Hindlimb muscle (tissue), 1 donor: ENCODE results near the gene SHC2. TPM values are rescaled to one million over a fixed set of nuclear protein-coding genes. Genes with fewer than 3 reads are reported as not detected.
"Not testable (repeated sequence)": the region's sequence is repeated elsewhere in the genome, so short reads cannot be mapped to it uniquely, and the experiment has no call there.

ENCODE experiments used
- DNase-seq: peaks from one replicate; pipeline ENCODE4 v3.0.0-alpha.2; 2013
- polyA plus RNA-seq: library from polyadenylated mRNA; unstranded; fragments of 120-200 nt; gene quantifications from one replicate; pipeline ENCODE4 v1.2.1, GENCODE V29; 2013; ENCODE audit not compliant: insufficient read length

SHC2 gene
- polyA plus RNA-seq, 1 donor, result 39.7 TPM

DNA sequence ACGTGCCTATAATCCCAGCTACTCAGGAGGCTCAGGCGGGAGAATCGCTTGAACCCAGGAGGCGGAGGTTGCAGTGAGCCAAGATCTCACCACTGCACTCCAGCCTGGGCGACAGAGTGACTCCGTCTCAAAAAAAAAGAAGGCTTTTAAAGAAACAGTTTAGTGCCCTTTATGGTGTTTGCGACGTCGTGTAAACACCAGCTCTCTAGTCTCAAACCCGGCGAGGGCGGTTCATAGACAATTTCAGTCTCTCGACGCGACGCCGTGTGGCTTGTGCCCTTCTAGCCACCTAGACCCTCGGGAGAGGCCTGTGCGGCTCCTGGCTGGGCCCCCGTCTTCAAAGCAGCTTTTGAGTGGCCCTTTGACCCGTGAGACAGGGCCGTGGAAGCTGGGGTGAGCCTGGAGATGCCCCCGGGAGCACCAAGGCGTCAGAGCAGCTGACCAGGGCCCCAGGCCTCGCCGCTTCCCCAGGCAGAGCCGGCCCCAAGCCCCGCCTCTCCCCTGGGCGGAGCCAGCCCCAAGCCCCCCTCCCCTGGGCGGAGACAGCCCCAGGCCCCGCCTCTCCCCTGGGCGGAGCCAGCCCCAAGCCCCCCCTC, 30.4 kb upstream of the SHC2 start:
- DNase-seq, result no peak

DNA sequence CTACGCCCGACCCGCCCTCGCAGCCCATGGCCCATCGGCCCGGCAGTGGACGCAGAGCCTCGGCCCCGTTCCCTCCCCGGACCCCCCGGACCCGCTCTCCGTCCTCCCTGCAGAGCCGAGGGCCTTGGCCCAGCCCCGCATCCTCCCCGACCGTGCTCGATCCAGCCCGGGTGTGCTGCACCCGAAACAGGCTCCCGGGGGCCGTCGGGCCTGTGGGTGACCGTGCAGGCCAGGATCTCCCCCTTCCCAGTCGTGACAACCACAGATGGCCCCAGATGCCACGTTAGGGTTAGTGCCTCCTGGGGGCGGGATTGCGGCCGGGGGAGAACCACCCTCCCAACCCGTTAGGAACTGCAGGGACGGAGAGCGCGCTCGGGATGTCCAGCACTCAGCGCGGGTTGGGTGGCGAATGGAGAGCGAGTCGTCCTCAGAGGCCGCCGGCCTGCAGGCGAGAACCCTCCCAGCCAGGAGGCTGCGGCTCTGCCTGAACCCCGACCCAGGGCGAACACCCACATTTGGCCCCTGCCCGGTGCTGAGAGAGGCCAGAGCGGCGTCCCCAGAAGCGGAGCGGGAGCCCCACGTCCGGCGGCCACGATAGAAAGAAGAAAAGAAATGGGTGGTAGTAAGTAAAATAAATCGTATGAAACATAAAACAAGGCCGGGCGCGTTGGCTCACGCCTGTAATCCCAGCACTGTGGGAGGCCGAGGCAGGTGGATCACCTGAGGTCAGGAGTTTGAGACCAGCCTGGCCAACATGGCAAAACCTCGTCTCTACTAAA, 28.8 kb upstream of the SHC2 start:
- no peak for DNase-seq

DNA sequence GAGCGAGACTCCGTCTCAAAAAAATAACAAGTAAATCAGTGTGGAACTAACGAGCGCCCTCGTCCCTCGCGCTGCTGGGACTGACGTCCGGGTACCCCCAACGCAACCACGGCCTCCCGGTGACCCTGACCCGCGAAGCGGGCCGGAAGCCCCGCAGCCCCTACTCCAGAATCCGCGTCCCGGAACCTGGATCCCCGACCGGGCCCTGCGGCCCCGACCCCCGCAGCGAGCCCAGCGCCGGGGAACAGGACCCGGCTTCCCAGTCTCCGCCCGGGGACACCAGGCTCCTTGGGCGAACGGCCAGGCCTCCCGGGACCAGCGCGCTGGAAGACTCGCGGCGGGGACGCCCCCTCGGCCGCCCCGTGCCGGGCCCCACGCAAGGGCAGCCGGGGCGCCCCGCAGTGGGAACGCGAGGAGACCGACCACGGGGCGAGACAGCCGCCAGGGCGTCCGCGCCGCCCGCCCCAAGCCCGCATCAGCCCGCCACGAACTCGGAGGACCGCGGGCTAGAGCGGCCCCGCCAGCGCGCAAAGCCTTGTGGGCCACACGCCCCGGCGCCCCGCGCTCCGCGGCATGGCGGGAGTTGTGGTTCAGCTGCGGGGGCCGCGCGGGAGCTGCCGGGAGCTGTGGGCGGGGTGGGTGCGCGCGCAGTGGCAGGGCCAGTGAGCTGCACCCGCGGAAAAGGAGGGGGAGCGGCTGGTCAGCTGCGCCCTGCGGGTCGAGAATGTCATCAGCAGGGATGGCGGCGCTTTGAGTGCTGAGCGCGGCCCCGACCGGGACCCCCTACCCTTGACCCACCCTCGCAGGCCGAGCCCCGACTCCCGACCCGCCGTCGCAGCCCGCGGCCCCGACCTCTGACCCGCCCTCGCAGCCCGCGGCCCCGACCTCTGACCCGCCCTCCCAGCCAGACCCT, 27.9 kb upstream of the SHC2 start:
- peak; percentile 98 for DNase-seq

DNA sequence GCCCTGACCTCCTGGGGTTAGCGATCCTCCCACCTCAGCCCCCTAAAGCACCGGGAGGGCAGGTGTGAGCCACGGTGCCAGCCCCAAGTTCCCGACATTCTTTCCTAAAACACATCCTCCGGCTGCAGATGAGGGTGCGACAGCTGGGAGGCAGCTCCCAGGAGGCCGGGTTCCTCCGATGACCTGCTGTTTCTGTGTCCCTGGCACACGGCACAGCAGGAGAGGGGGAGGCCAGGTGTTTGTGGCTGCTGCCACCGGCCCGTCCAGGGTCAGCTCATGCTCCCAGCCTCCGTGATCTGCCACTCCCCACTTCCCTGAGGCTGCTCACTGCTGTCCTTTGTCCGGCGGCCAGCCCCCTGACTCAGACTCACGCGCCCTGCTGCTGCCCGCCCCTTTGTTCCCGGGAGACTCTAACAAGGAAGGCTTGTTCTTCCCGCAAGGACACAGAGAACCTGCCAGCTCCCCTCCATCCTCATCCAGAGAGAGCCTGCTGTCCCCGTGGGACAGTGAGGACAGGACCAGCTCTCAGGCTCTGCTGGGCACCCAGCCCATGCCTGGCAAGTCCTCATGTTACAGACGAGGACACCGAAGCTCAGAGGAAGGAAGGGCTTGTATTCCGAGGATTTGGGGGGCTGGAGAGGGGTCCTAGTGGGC, 24.9 kb upstream of the SHC2 start:
- no peak for DNase-seq

DNA sequence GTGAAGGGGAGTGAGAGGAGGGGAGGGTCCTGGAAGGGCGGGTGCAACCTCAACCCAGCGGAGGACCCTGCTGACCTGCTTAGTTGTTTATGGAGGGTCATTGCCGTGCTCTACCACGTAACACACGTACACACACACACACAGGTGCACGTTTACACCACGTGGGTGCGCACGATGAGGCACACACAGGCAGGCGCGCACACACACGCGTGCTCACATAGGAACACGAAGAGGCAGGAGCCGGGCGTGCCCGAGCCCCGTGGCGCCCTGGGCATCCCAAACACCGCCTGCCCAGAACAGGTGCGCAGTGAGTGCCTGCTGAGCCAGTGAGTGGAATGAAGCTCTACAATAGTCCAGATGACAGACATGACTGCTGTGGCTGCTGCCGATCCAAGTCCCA, 24.2 kb upstream of the SHC2 start:
- no peak for DNase-seq

DNA sequence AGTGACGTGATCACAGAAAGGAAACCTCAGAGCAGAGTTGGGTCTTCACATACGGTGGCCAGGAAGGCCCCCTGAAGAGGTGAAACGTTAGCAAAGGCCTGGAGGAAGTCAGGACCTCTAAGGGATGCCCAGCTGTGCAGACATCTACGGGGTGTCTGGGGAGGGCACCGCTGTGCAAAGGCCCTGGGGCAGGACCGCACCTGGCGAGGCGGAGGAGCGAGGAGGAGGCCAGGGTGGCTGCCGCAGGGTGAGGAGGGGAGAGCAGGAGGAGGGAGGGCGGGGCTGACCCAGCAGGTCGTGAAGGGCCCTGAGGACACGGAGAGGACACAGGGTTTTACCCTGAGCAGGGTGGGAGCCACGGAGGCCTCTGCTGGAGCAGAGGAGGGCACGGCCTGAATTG, 23.7 kb upstream of the SHC2 start:
- DNase-seq, result no peak

DNA sequence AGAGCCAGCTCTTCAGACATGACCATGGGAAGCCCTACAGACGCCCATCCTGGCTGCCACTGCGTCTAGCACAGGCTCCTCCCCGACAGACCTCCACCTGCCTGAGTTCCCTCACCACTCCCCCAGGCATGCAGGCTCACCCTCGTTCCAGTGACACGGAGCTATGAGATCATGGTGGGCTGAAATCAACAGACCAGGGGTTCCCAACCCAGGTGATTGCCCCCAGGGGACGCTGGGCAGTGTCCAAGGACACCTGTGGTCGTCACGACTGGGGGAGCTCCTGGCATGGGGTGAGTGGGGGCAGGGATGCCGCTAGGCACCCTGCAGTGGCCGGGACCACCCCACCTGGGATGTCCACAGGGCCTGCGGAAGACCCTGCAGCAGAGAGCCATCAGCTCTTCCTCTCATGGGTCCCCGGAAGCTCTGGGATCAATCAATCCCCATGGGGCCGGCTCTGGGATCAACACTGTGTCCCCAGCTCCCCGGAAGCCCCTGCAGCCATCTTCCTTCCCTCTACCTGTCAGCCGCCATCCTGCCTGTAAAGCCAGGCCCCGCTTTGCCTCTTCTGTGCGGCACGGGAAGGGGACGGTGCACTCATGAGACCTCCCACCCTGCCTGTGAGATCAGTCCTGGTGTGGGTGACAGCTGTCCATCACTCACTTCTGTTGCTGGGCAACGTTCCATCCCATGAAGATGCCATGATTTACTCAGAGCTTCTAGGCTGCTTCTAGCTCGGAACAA, 22.7 kb upstream of the SHC2 start:
- DNase-seq, result no peak

DNA sequence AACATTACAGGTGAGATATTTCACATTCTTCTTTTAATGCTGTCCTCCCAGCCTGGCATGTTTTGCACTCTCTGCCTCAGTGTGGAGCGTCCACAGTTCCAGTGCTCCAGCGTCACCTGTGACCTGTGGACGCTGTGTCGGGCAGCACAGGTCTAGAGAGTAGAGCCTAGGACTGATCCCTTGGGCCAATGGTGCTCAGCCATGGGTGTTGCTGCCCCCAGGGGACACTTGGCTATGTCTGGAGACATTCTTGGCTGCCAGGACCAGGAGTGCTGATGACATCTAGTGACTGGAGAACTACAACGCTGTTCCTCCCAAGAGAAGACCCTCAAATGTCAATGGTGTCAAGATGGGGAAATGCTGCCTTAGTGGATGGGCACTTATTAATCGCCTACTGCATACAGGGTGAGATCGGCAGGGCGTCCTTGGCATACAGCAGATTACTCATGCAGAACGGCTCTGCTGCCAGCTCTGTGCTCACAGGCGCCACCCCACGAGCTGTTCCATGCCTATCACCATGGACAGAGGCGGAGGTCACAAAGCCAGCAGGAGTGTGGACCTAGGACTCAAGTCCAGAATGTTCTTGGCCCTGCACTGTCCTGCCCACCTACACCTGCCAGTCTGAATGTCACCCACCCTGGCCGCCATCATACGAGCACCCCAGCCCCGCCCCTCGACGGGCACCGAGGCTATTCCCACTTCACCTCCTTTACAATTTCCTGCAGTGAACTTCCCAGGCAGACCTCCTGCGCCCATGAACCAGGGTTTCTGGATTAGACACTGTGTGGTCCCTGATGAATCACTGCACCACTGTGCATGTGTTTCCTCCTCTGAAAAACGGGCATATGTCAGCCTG, 21.6 kb upstream of the SHC2 start:
- DNase-seq, result no peak

DNA sequence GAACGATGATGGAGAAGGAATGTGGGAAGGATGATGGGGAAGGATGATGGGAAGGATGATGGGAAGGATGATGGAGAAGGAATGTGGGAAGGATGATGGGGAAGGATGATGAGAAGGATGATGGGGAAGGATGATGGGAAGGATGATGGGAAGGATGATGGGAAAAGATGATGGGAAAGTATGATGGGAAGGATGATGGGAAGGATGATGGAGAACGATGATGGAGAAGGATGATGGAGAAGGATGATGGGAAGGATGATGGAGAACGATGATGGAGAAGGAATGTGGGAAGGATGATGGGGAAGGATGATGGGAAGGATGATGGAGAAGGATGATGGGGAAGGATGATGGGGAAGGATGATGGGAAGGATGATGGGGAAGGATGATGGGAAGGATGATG, 20.3 kb upstream of the SHC2 start:
- DNase-seq, result not testable (repeated sequence)

DNA sequence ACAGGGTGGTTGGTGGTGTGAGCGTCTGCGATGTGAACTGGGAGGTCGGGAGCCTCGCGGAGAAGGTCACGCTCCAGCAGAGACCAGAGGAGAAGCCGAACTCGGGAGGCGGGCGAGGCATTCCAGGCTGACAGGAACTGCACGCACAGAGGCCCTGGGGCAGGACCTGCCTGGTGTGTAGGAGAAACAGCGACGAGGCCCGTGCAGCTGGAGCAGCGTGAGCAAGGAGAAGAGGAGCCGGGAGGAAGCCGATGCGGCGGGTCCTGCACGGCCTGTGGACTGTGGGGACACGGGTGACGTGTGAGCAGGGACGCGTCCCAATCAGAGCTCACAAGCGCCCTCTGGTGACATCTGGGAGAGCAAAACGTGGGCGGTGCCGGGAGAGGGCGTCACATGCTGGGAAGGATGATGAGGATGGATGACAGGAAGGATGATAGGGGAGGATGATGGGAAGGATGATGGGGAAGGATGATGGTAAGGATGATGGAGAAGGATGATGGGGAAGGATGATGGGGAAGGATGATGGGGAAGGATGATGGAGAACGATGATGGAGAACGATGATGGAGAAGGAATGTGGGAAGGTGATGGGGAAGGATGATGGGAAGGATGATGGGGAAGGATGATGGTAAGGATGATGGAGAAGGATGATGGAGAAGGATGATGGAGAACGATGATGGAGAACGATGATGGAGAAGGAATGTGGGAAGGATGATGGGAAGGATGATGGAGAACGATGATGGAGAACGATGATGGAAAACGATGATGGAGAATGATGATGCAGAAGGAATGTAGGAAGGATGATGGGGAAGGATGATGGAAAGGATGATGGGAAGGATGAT, 19.4 kb upstream of the SHC2 start:
- peak; percentile 81 for DNase-seq

DNA sequence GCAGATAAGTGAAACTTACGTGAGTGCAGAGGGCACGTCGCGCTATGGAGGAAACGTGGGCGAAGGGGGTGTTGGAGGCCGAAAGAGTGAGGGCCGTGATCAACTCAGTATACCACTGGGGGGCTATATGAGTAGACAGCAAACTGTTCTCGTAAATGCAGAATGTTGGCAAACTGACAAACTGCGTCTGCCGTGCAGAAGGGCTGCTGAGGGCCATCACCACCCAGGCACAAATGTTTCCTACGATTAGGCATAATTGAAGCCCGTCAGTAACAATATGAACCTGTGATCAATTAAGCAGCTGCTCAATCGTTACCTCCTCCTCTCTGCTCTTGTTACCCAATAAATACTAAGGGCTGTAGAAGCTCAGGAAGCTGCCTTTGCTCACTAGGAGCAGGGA, 18.1 kb upstream of the SHC2 start:
- DNase-seq, result no peak

DNA sequence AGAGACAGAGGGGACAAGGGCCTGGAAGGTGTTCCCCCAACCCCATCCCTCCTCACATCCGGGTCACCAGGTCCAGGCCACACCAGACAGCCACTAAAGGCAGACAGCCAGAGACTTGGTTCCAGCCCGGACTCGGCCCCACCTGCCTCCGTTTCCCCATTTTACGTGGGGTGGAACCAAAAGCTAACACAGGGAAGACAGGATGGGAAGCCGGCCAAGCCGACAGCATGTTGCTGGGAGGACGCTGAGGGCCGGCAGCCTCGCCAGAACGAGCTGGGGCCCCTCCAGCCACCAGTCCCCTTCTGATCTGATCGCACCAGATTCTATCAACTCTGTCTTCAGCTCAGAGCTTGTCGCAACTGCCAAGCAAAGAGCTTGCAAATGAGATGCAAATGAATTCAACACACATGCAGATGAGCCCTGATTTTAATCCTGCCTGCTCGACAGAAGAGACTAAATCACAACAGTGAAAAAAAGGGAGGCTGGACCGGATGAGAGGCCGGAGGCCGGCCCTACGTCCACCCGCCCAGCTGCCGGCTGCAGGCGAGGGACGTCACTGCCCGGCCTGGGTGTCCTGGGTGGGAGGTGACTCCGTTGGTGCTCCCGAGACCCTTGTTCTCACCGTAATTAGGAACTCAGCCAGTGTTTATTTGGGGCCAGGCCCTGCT, 17.5 kb upstream of the SHC2 start:
- no peak for DNase-seq

DNA sequence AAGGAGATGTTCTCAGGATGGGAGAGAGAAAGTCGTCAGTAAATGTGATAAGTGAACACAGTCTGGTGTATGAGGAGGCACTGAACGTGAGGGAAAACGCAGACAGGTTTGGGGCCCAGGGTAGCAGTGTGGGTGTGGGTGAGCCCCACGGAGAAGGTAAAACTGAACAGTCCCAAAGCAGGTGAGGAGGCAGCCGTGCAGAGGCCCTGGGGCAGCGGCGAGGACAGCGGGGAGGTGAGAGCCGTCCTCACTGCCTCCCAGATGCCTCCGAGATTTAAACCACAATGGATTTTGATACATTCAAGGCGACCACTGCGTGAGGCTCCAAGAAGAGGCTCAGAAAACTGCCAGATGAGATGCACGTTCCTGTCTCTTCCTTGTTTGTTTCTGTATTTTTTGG, 14.5 kb upstream of the SHC2 start:
- DNase-seq, result no peak

DNA sequence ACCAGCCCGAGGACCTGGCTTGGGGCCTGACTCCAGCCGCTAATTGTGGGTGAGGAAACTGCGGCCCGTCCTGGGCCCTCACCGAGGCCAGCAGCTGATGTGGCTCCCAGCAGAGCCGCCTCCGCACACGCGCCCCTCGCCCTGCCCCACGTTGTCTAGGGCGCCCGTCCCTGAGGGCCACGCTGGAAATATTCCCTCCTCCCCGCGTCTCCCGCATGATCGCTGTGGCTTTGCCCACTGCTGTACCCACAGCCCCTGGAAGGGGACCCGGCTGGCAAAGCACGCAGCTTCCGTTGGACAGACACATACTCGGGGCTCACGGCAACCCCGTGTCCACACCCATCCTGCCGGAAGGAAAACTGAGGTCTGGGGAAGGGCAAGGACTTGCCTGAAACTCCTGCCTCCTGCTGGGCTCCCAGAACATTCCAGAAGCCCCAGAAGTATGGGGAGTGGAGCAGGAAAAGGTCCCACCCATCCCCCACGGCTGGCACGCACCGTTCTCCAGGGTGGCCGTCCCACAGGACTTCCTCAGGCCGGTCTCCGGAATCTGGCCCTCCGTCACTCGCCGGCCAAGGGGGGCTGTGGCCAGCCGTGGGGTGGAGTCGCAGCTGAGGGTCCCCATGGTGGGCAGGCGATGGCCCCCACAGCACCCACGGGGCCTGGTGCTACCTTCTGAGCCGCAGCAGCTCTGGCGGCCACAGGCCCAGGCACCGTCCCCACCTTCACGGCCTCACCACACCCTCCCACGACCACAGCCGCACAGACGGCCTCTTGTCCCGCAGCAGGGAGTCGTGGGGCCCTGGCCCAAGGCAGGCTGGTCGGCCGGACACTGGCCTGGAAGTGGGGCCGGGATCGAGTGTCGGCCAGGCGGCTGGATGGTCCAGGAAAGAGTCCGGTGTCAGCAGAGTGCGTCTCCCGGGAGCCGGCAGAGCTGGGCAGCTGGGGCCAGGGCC, 13.6 kb upstream of the SHC2 start:
- DNase-seq, result no peak

DNA sequence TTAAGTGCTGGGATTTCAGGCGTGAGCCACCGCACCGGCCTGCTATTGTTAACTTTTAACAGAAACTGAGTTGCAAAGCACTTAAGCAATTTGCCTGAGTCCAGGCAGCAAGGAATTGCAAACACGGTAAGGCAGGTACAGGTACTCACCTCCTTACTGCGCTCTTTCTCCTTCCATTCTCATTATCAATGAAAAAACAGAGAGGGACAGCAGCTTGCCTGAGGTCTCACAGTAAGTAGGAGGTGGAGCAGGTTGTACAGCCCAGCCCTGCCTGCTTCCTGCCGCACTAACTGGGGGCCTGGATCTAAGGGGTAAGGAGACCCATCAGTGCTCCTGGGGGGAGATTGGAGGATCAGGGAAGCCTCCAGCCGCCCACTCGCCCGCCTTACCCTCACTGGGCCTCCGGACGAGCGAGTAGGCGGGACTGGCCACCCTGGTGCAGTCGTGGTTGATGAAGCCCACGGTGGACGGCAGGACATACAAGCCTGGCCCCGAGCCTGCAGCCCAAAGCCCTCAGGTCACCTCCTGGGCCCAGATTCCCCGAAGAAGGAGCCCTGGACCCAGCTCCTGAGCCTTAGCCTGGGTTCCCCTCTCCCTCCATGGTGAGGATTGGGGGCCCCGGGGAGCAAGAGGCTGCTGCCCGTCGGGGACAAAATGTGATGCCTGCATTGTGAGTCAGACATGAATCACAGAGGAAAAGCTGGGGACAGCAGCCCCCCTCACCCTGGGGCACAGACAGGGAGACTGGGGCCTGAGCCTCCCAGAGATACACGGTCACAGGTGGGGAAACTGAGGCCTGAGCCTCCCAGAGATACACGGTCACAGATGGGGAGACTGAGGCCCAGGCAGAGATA, 11.4 kb upstream of the SHC2 start:
- DNase-seq, result no peak

DNA sequence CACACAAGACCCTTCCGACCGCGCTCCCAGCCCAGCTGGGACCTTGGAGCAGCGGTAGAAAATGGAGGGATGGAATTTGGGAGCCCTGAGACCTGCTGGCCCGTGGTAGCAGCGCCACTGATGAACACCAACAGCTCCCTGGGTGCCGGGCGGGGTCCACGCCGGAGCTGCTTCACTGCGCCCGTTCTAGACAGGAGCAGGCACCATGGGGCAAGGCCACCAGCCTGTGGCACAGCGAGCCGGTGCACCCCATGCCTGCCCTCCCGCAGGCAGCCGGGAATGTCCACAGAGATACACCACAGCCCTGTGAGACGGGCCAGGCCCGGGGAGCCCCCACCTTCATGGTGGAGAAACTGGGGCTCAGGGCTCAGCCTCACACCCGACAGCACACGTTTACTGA, 9.9 kb upstream of the SHC2 start:
- no peak for DNase-seq

DNA sequence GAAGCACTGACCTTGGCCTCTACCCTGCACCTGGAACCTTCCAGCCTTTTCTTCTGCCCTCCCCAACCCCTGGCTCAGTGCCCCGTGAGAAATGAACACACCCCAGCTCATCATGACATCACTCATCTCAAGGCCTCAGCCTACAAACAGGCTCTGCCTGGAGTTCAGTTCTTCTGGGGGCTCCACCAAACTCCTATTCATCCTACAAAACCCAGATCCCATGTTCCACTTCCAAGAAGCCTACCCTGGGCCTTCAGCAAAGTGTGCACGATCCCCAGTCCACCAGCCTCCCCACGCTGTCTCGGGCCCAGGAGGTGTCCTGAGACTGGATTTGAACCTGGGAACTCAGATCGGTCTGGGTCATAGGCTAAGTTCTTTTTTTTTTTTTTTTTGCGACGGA, 9.0 kb upstream of the SHC2 start:
- DNase-seq, result no peak
